Activated CD4-positive, alpha-beta T cell treated with anti-CD3 and anti-CD28 coated beads, Interleukin-2, amount 10 ng/mL, durations not matched to agents 7 days and 5 days (primary cell): ENCODE results near the gene NQO2. TPM values are rescaled to one million over a fixed set of nuclear protein-coding genes. Genes with fewer than 3 reads are reported as not detected.

ENCODE experiments used
- CTCF ChIA-PET: fragments of 350-600 bp; sonication (Branson Sonifier 250); formaldehyde crosslinking; loops from one replicate; lab custom pipeline; 2021; ENCODE audit warnings: antibody characterized with exemption; lab: Charles Lee
- POLR2A ChIA-PET: fragments of 350-600 bp; sonication (Branson Sonifier 250); formaldehyde crosslinking; loops from one replicate; lab custom pipeline; 2021; ENCODE audit warnings: antibody characterized with exemption; lab: Charles Lee
- DNase-seq: peaks from one replicate; pipeline ENCODE4 v3.0.0-alpha.2; 2020
- H3K27ac Mint-ChIP-seq: one replicate; pipeline ENCODE4 v1.8.0; 2021; ENCODE audit warnings: mild to moderate bottlenecking, moderate library complexity, mixed read lengths
- H3K27me3 Mint-ChIP-seq: one replicate; pipeline ENCODE4 v1.8.0; 2021; ENCODE audit warnings: mixed read lengths
- H3K36me3 Mint-ChIP-seq: one replicate; pipeline ENCODE4 v1.8.0; 2021; ENCODE audit warnings: low read depth, mixed read lengths
- H3K4me1 Mint-ChIP-seq: one replicate; pipeline ENCODE4 v1.8.0; 2021; ENCODE audit warnings: mixed read lengths
- H3K4me3 Mint-ChIP-seq: one replicate; pipeline ENCODE4 v1.8.0; 2021; ENCODE audit warnings: mild to moderate bottlenecking, moderate library complexity, mixed read lengths
- H3K9me3 Mint-ChIP-seq: one replicate; pipeline ENCODE4 v1.8.0; 2021; ENCODE audit warnings: mixed read lengths
- total RNA-seq, 2 experiments: library from RNA; stranded (reverse); gene quantifications; one replicate each; pipeline ENCODE4 v1.2.3, GENCODE V29; 2021

The NQO2 gene
- total RNA-seq, 2 experiments from 2014 or later = 37.5 to 43.2 TPM

DNA sequence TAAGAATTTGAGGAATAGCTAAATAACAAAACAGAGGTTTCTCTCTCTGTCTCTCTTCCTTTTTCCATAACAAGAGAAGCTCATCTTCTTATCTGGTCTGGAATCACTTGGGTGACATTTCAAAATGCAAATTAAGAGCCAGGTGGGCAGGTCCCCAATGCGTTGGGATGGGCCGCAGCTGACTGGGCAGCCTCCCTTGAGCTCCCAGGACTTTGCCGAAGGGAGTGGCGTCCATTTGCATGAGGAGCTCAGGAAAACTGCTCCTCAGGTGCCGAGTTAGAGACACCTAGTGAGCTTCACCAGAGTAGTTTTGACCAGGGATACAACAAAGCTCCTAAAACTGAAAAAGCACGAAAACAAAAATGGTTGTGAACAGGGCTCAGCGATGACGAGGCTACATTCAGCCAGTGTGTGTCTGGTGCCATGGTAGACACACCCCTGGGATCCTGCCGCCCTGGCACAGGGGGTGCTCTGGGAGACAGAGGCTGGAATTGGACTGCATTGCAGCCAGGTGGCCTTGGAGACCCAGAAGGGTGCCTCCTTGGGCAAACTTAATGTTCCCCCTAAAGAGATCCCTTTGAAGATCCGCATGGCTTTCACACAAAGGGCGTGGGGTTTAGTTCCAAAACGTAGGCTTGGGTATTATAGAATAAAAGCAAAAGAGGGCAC, 14.8 kb upstream of the NQO2 start:
- Mint-ChIP-seq H3K9me3 (no peaks in the 10 kb centered on the region), H3K27ac (no peak overlapping the region), H3K36me3 (no peaks in the 10 kb centered on the region), H3K27me3 (peaks cover 18% of the 10 kb centered on the region), H3K4me3 (no peak overlapping the region), H3K4me1 (peaks cover 18% of the 10 kb centered on the region)
- CTCF ChIA-PET = interaction anchor here (1.3 to 7.9 kb wide), 5 partner anchors 9 to 193 kb away, joined by 3 to 52 read pairs (median 3); no protein-coding TSS in a partner anchor
- POLR2A ChIA-PET = no interaction called here
- DNase-seq = no peak

DNA sequence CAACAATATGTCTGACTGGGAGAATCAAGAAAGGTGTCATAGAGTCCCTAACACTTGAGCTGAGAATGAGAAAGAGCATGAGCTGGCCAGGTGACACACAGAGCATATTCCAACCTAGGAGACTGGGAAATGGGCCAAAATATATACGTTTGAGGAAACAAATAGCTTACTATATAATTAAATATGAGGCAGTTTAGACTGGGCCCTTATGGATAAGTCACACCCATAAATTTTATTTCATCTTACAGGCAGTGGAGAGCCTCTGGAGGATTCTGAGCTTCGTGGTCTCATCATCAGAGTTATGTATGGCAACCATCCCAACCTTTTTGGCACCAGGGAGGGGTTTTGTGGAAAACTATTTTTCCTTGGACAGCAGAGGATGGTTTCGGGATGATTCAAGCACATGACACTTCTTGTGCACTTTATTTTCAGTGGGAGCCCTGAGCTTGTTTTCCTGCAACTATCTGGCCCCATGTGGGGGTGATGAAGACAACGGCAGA, 12.9 kb upstream of the NQO2 start:
- peaks cover 27% of the 10 kb centered on the region for H3K4me1 Mint-ChIP-seq
- ChIA-PET POLR2A (interaction anchor here (1.2 kb wide), 1 partner anchor 46 kb away, joined by 4 read pairs; no protein-coding TSS in a partner anchor), CTCF (interaction anchor here (0.9 to 7.9 kb wide), 12 partner anchors 10 to 273 kb away, joined by 3 to 56 read pairs (median 4); partner anchors contain the start of genes NQO2 and RIPK1)
- H3K9me3 Mint-ChIP-seq = no peaks in the 10 kb centered on the region
- DNase-seq = no peak
- H3K4me3 Mint-ChIP-seq = no peak overlapping the region
- peaks cover 1% of the 10 kb centered on the region for H3K36me3 Mint-ChIP-seq
- peaks cover 13% of the 10 kb centered on the region for H3K27me3 Mint-ChIP-seq
- no peak overlapping the region for H3K27ac Mint-ChIP-seq

DNA sequence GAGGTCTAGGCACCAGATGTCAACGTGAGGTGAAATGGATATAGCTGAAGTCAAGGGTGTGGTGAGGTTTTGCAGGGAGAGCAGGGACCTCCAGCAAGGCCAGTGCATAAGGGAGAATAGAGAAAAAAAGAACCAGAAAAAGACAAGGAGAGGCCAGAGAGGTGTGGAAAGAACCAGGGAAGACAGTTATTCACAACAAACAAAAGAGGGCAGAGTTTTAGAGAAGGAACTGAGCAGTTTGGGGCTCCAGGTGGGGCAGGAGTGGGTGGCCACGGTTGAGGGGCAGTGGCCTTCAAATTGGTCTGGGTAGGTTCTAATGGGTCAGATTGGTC, 11.6 kb upstream of the NQO2 start:
- no peaks in the 10 kb centered on the region for H3K9me3 Mint-ChIP-seq
- peaks cover 10% of the 10 kb centered on the region for H3K27me3 Mint-ChIP-seq
- H3K27ac Mint-ChIP-seq = peak overlapping the region; percentile 95
- POLR2A ChIA-PET = no interaction called here
- CTCF ChIA-PET = interaction anchor here (0.9 to 7.9 kb wide), 13 partner anchors 12 to 219 kb away, joined by 3 to 56 read pairs (median 4); partner anchors contain the start of genes NQO2 and SERPINB6
- H3K4me3 Mint-ChIP-seq = peak overlapping the region; percentile 87
- DNase-seq = no peak
- H3K4me1 Mint-ChIP-seq = peaks cover 27% of the 10 kb centered on the region
- peaks cover 1% of the 10 kb centered on the region for H3K36me3 Mint-ChIP-seq

DNA sequence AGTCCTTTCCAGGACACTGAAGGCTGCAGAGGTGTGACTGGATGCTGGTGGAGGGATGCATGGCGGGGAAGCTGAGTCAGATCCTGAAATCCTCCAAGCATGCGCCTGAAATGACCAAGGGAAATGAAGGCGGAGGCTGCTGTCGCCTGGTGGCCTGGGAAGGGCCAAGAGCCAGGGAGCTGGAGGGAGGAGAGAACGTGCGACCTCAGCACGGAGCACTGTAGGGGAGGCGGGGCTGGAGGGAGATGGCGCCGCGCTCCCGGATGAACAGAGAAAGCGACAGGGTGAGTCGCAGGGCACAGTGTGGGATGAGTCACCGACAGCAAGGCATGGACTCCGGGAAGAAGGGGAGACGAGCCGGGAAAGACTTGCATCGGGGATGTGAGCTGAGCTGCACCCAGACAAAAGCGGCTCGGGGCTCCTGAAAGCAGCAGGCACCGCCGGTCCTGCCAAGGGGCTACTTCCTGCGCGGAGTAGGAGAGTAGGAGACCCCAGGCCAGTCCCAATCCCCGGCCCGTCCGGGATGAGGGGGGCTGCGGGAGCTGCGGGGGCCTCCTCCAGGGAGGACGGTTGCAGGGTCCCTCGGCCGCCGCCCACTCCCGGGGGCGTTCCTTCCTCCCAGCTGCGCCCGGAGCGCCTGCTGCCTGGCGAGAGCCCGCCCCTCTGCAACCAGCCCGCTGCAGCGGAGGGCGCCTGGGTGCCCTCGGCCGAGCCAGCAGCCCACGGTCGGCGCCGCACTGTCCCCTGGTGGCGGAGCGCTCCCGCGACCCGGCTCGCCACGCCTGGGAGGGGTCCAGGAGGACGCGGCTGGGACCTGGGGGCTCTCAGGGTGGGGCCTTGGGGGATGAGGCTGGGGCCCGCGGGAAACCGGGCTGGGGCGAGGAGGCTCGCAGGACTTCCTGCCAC, 11.0 kb upstream of the NQO2 start:
- POLR2A ChIA-PET = interaction anchor here (0.6 to 1.6 kb wide), 4 partner anchors 49 to 147 kb away, joined by 3 to 7 read pairs (median 4); partner anchors contain the start of gene SERPINB1
- no peaks in the 10 kb centered on the region for H3K9me3 Mint-ChIP-seq

DNA sequence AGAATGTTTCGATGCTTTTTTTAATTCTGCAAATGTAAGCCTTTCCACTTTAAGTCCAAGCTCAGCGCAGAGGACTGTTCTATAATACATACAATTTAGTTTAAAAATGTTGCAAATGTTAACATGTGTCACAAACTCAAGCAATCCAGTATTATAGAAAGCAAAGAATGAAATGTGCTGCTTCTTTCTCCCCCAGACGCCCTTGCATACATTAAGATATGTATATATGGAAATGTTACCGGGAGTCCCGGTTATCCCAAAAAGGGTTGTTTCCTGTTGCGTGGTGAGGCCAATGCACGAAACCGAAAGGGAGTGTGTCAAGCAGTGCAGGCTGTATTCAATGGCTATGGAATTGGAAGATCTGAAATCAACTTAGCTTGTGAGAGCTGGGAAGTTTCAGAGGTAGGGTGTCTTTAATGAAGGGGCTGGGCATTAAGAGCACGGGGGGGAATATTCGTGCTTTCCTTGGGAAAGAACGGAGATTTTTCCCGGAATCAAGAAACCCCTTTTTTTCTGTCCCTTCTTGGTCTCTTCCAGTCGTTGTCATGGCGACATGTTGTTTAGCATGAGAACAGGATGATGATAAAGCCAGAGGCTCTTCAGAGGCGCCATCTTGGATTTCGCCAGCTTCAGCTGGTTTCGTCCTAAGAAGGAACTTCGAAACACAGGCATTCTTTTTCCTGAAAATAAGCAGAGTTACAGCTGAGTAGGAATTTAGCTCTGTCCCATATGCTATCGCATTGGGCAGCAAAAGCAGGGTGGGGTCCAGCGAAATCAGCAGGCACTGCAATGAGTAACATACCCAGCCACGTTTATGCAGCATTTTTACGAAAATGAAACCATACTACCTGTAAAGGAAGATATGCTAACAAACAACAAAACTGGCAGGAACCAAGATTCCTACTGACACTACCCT, 10.1 kb upstream of the NQO2 start:
- peaks cover 1% of the 10 kb centered on the region for H3K36me3 Mint-ChIP-seq
- POLR2A ChIA-PET = interaction anchor here (0.7 to 1.6 kb wide), 7 partner anchors 49 to 148 kb away, joined by 3 to 7 read pairs (median 4); partner anchors contain the start of gene SERPINB1
- CTCF ChIA-PET = interaction anchor here (0.7 to 7.9 kb wide), 27 partner anchors 8 to 262 kb away, joined by 3 to 56 read pairs (median 5); partner anchors contain the start of genes NQO2, RIPK1, SERPINB6 and WRNIP1

More for the DNA sequence above, 11.0 kb upstream of the NQO2 start:
- peaks cover 3% of the 10 kb centered on the region for H3K27me3 Mint-ChIP-seq
- H3K4me3 Mint-ChIP-seq = peak overlapping the region; percentile 87
- H3K27ac Mint-ChIP-seq = peak overlapping the region; percentile 98
- peak; percentile 76 for DNase-seq
- CTCF ChIA-PET = interaction anchor here (0.7 to 7.9 kb wide), 31 partner anchors 8 to 223 kb away, joined by 3 to 56 read pairs (median 4); partner anchors contain the start of genes NQO2, SERPINB6 and WRNIP1
- H3K4me1 Mint-ChIP-seq = peaks cover 27% of the 10 kb centered on the region
- peaks cover 1% of the 10 kb centered on the region for H3K36me3 Mint-ChIP-seq

DNA sequence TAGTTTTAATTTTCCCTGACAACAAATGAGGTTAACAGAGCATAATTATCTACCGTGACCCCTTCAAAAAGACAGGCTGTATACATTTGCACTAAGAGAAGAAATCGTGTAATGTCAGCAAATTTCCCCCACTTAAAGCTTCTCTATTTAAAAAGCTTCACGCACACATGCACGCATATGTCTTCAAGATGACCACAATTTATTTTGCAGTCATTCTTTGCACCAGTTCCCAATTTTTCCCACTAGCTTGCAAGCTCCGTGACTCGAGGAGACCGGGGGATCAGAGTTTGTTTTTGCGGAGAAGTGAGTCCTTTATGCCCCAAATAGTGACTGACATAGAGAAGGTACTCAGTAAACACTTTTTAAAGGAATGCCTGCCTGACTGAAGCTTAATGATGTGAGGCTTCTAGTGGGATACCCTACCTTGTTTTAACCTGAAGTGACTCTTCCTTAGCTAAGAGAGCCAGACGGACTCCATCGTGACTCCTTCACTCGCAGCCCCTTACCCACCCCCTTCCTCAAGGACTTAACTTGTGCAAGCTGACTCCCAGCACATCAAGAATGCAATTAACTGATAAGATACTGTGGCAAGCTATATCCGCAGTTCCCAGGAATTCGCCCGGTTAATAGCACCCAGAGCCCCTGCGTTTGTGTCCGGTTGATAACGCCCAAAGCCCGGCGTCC, 9.3 kb upstream of the NQO2 start:
- Mint-ChIP-seq H3K9me3 (no peaks in the 10 kb centered on the region), H3K4me3 (peak overlapping the region; percentile 86), H3K36me3 (peaks cover 1% of the 10 kb centered on the region), H3K27ac (peak overlapping the region; percentile 98), H3K4me1 (peaks cover 27% of the 10 kb centered on the region), H3K27me3 (no peaks in the 10 kb centered on the region)
- DNase-seq = peak; percentile 27
- ChIA-PET CTCF (interaction anchor here (0.9 to 7.9 kb wide), 19 partner anchors 8 to 261 kb away, joined by 3 to 56 read pairs (median 5); partner anchors contain the start of genes NQO2, RIPK1, SERPINB6 and WRNIP1), POLR2A (interaction anchor here (0.9 to 1.6 kb wide), 6 partner anchors 50 to 148 kb away, joined by 3 to 7 read pairs (median 4); partner anchors contain the start of gene SERPINB1)

More for the DNA sequence above, 10.1 kb upstream of the NQO2 start:
- H3K27me3 Mint-ChIP-seq = no peaks in the 10 kb centered on the region
- H3K27ac Mint-ChIP-seq = peak overlapping the region; percentile 98
- peaks cover 27% of the 10 kb centered on the region for H3K4me1 Mint-ChIP-seq
- peak; percentile 89 for DNase-seq
- H3K9me3 Mint-ChIP-seq = no peaks in the 10 kb centered on the region
- peak overlapping the region; percentile 86 for H3K4me3 Mint-ChIP-seq

DNA sequence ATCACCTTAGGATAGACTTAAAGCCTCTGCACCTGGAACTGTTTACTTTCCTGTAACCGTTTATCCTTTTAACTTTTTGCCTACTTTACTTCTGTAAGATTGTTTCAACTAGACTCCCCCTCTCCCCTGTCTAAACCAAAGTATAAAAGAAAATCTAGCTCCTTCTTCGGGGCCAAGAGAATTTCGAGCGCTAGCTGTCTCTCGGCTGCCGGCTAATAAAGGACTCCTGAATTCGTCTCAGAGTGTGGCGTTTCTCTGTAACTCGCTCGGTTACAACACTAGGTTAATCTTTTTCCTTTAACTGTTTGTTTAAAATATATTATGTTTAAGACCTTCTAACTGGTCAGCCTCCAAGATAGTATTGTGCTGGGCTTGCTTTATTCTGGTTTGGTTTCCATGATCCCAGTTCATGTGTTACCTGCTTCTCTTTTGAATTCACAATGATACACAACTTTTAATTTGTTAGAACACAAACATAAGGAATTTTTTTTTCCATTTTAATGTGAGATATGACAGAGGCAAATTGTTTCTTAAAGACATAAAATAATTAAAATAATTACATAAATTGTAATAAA, 8.7 kb upstream of the NQO2 start:
- Mint-ChIP-seq H3K4me3 (peak overlapping the region; percentile 86), H3K27ac (peak overlapping the region; percentile 98), H3K4me1 (peaks cover 27% of the 10 kb centered on the region), H3K36me3 (peaks cover 1% of the 10 kb centered on the region), H3K9me3 (no peaks in the 10 kb centered on the region), H3K27me3 (no peaks in the 10 kb centered on the region)
- CTCF ChIA-PET = interaction anchor here (0.9 to 7.9 kb wide), 11 partner anchors 10 to 260 kb away, joined by 3 to 56 read pairs (median 7); partner anchors contain the start of genes NQO2, RIPK1 and WRNIP1
- POLR2A ChIA-PET = interaction anchor here (0.9 to 1.5 kb wide), 3 partner anchors 65 to 147 kb away, joined by 4 to 6 read pairs (median 5); no protein-coding TSS in a partner anchor
- DNase-seq = no peak

DNA sequence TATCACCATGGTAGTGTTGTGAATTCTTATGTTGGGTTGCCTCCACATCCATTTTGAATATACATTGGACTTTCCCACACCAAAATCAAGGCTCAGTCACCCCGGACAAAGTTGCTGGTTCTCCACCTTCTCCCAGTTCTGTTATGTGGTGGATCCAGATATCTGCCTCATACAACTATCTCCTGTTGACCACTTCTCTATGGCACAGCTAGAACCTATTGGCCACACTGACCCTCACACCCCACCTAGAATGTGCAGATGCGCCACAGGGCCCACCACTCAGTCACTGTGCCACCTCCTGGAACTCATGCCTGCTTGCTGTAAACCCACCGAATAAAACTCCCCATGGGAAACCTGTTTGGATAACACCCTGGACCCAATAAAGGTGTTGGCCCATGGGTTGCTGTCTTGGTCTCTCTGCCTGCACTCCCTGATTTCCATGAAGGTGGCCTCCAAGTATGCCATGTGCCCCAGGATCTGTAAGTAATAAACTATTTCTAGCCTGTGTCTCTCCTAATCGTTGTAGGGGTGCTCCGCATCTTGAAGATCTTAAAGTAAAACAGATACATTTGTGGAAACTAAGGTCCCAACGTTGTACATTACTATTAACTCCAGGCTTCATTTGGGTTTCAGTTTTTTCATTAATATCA, 7.2 kb upstream of the NQO2 start:
- no peak for DNase-seq
- Mint-ChIP-seq H3K36me3 (peaks cover 1% of the 10 kb centered on the region), H3K27ac (no peak overlapping the region), H3K4me3 (no peak overlapping the region), H3K4me1 (peaks cover 23% of the 10 kb centered on the region), H3K9me3 (no peaks in the 10 kb centered on the region), H3K27me3 (no peaks in the 10 kb centered on the region)
- ChIA-PET CTCF (interaction anchor here (7.9 kb wide), 1 partner anchor 16 kb away, joined by 52 read pairs; no protein-coding TSS in a partner anchor), POLR2A (interaction anchor here (0.7 kb wide), 1 partner anchor 746 kb away, joined by 3 read pairs; no protein-coding TSS in a partner anchor)

DNA sequence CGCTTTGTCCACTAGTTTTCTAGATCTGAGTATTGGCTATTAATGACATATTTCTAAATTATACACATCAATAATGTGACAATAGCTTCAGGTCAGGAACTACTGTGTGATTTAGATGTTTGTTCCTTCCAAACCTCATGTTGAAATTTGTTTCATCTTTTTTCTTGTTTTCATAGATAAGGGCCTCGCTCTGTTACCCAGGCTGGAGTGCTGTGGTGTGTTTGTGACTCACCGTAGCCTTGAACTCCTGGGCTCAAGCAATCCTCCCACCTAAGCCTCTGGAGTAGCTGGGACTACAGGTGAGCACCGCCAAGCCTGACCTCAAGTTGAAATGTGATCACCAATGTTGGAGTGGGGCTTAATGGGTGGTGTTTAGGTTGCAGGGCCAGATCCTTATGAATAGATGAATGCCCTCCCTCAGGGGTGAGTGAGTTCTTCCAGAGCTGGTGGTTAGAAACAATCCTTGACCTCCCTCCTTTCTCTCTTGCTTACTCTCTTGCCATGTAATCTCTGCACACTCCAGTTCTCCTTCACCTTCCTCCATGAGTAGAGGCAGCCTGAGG, 5.9 kb upstream of the NQO2 start:
- Mint-ChIP-seq H3K4me3 (no peak overlapping the region), H3K27ac (no peak overlapping the region), H3K27me3 (no peaks in the 10 kb centered on the region), H3K4me1 (peaks cover 20% of the 10 kb centered on the region), H3K9me3 (no peaks in the 10 kb centered on the region), H3K36me3 (peaks cover 1% of the 10 kb centered on the region)
- ChIA-PET CTCF (no interaction called here), POLR2A (no interaction called here)
- no peak for DNase-seq
